ENCODE measurements around the gene OR7E24.
"Not testable (repeated sequence)": the region's sequence is repeated elsewhere in the genome, so short reads cannot be mapped to it uniquely, and the experiment has no call there.

Gene OR7E24

DNA sequence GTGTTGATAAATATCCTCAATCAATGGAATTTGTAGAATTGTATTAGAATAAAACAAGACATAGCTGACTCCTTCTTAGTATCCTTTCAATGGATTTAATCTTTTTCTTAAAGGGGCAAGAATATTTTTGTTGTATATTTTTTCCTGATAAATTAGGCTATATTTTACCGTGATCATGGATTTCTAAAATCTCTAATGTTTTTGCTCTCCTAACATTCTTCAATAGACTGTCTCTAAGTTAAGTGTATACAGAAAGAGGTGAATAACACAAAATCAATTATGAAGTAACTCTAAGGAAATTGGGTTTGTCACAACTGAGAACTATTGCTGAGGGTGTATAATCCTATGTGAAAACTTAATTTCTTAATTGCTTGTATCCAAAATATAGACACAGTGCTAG lies at the start of gene OR7E24:
Gene OR7E24 (plus strand): TSS at position 301 of the 400 bp plus-strand sequence. CDS start 114 bp downstream, outside the sequence.
- DNase-seq (ENCODE audit: low read depth, low spot score), result no peak

DNA sequence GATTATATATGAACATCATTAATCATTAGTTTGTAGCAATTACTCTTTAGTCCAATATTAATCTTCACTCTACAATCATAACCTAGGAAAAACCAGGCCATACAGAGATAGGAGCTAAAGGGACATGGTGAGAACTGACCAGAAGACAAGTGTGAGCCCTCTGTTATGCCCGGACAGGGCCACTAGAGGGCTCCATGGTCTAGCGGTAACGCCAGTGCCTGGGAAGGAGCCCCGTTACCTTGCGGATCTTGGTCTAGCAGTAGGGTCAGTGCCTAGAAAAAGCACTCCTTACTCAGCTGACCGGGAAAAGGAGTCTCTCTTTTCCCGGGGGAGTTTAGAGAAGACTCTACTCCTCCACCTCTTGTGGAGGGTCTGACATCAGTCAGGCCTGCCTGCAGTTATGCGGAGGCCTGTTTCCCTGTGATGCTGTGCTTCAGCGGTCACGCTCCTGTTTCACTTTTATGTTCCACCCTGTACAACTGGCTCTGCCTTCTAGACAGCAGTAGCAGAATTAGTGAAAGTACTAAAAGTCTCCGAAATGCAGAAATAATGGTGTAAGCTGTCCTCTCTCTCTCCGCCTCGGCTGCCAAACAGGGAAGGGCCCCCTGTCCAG lies 45.1 kb upstream of the OR7E24 start:
- peak; percentile 76 for DNase-seq (ENCODE audit: low read depth, low spot score)

DNA sequence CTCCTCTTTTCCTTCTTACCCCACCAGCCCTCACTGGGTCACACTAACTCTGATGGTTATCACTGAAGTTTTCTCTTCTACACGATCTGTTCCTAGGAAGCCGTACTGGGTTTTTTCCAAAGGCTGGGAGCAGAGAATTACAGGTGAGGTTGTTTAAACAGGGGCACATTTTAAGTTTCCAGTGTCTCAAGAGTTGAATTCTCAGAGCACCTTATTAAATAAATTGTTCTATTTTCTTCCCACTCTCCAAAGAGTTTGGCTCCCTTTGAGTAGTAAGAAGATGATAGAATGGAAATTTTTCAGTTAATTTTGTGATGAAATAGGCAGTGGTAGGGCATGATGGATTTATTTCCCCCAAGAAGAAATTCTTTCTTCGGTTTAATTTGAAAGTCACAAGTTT lies 31.2 kb upstream of the OR7E24 start, which contains the start of gene OR7D4:
Gene OR7D4 (minus strand): TSS at position 101 of the 400 bp plus-strand sequence. CDS start 4,752 bp downstream, outside the sequence.
- no peak for DNase-seq (ENCODE audit: low read depth, low spot score)

DNA sequence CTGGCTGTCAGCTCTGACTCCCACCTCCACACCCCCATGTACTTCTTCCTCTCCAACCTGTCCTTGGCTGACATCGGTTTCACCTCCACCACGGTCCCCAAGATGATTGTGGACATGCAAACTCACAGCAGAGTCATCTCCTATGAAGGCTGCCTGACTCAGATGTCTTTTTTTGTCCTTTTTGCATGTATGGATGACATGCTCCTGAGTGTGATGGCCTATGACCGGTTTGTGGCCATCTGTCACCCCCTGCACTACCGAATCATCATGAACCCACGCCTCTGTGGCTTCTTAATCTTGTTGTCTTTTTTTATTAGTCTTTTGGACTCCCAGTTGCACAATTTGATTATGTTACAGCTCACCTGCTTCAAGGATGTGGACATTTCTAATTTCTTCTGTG lies 506 bp downstream of the OR7E24 start:
- no peak for DNase-seq (ENCODE audit: low read depth, low spot score)

DNA sequence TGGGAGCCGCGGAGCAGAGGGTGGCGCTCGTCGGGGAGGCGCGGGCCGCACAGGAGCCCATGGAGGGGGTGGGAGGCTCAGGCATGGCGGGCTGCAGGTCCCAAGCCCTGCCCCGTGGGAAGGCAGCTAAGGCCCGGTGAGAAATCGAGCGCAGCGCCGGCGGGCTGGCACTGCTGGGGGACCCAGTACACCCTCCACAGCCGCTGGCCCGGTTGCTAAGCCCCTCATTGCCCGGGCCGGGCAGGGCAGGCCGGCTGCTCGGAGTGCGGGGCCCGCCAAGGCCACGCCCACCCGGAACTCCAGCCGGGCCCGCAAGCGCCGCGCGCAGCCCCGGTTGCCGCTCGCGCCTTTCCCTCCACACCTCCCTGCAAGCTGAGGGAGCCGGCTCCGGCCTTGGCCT lies 32.8 kb downstream of the OR7E24 start:
- DNase-seq (ENCODE audit: low read depth, low spot score), result not testable (repeated sequence)

DNA sequence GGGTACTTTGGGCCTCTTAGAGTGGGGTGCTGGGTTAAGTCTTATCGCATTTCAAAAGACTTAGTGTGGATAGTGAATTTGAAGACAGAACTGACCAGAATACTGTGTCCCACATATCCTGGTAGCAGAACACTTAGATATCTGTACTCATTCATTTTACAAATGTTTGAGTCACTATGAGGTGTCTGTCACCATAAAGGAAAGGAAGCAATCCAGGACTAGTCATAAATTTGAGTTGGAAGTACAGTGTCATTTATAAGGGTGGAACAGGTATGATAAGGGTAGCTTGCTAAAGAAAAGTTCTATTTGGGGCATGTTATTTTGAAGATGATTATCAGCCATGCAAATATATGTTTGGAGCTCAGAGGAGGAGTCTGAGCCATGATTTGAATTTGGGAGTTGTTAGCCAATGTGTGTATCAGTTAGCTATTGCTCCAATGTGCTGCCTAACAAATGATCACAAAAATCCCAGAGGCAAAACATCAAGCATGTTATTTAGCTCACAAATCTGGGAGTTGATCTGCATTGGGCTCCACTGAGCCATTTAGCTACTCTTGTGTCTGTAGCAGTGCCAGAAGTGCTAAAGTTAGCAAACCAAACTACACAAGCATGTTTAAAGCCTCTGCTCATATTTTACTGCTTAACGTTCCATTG lies 38.6 kb downstream of the OR7E24 start:
- no peak for DNase-seq (ENCODE audit: low read depth, low spot score)

DNA sequence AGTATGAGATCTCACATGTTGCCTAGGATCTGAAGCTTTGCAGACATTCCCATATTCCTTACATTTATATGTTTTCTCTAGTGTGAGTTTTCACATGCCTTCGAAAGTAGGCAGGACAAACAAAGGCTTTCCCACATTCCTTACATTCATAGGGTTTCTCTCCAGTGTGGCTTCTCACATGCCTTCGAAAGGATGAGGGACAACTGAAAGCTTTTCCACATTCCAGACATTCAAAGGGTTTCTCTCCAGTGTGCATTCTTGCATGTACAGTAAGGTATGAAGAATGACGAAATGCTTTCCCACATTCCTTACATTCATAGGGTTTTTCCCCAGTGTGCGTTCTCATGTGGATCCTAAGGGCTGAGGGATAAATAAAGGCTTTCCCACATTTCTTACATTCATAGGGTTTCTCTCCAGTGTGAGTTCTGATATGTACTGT lies 44.7 kb downstream of the OR7E24 start:
- no peak for DNase-seq (ENCODE audit: low read depth, low spot score)

DNA sequence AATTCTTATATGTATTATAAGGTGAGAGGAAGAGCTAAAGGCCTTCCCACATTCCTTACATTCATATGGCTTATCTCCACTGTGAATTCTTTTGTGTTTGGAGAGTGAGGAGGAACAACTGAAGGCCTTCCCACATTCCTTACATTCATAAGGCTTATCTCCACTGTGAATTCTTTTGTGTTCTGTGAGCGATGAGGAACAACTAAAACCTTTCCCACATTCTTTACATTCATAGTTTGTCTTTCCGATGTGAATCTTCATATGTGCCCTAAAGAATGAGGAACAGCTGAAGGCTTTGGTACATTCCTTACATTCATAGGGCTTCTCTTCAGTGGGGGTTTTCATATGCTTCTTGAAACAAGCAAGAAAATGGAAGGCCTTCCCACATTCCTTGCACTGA lies 45.6 kb downstream of the OR7E24 start:
- no peak for DNase-seq (ENCODE audit: low read depth, low spot score)

All from astrocyte of the hippocampus (primary cell).